HG03135 (cell line): ENCODE results near the gene DLG3.
"Not testable (repeated sequence)": the region's sequence is repeated elsewhere in the genome, so short reads cannot be mapped to it uniquely, and the experiment has no call there.

Source experiments
- ATAC-seq: cut with Tn5 transposase; IDR thresholded peaks from one replicate; pipeline ENCODE4 v1.9.1; 2021; ENCODE audit warnings: mild to moderate bottlenecking, moderate library complexity; ENCODE audit not compliant: unreplicated experiment

The DLG3 gene

GRCh38 chrX:70444326-70444945 lies at the start of gene DLG3:
DLG3 (plus strand) TSS chrX:70444835; CDS start chrX:70445202, 367 bp downstream.
- ATAC-seq, result no peak

- no peak for ATAC-seq
These were observed 45.7 kb upstream of the DLG3 start for GRCh38 chrX:70398899-70399298.

GRCh38 chrX:70400181-70400580 lies 44.5 kb upstream of the DLG3 start:
- not testable (repeated sequence) for ATAC-seq

GRCh38 chrX:70402721-70403120 lies 41.9 kb upstream of the DLG3 start:
- no peak for ATAC-seq

GRCh38 chrX:70405003-70405402 lies 39.6 kb upstream of the DLG3 start:
- ATAC-seq, result no peak

- ATAC-seq, result no peak
These were observed 33.7 kb upstream of the DLG3 start for GRCh38 chrX:70410921-70411320.

- no peak for ATAC-seq
These were observed 33.2 kb upstream of the DLG3 start for GRCh38 chrX:70411475-70411874.

- ATAC-seq, result no peak
These were observed 23.0 kb upstream of the DLG3 start for GRCh38 chrX:70421618-70422017.

GRCh38 chrX:70422851-70423341 lies 21.7 kb upstream of the DLG3 start, which contains the start of gene GDPD2:
GDPD2 (plus strand) TSS chrX:70423314; CDS start chrX:70424985, 1,671 bp downstream.
- ATAC-seq, result no peak

GRCh38 chrX:70423936-70424675 lies 20.5 kb upstream of the DLG3 start:
- no peak for ATAC-seq

GRCh38 chrX:70424801-70425200 lies 19.8 kb upstream of the DLG3 start:
- no peak for ATAC-seq

- ATAC-seq, result no peak
These were observed 18.1 kb upstream of the DLG3 start for GRCh38 chrX:70426286-70427278.

- no peak for ATAC-seq
These were observed 17.3 kb upstream of the DLG3 start for GRCh38 chrX:70427365-70427764.

- ATAC-seq, result no peak
These were observed 14.9 kb upstream of the DLG3 start for GRCh38 chrX:70429759-70430158.

- no peak for ATAC-seq
These were observed 11.4 kb upstream of the DLG3 start for GRCh38 chrX:70432936-70433847.

GRCh38 chrX:70433848-70434351 lies 10.7 kb upstream of the DLG3 start:
- peak; percentile 63 for ATAC-seq

GRCh38 chrX:70434352-70434866 lies 10.2 kb upstream of the DLG3 start:
- peak; percentile 54 for ATAC-seq

GRCh38 chrX:70434914-70435586 lies 9.6 kb upstream of the DLG3 start:
- ATAC-seq, result no peak

- ATAC-seq, result no peak
These were observed 8.3 kb upstream of the DLG3 start for GRCh38 chrX:70436343-70436742.
